Memory B cell (primary cell): ENCODE data around the gene EHBP1.
"Not testable (repeated sequence)": the region's sequence is repeated elsewhere in the genome, so short reads cannot be mapped to it uniquely, and the experiment has no call there.

Experiments
- ATAC-seq: fragments of 150-1000 bp; cut with Tn5 transposase; 2 replicates; pipeline ENCODE4 v1.10.0; 2021; ENCODE audit warnings: low read depth, mild to moderate bottlenecking, moderate library complexity
- DNase-seq, 2 donors: peaks; one replicate each; pipeline ENCODE4 v3.0.0; 2022; ENCODE audit warnings: low spot score in 2 of 2
- H3K27ac Mint-ChIP-seq: one replicate; pipeline ENCODE4 v1.8.0; 2022; ENCODE audit warnings: mild to moderate bottlenecking, moderate library complexity, mixed read lengths
- H3K27me3 Mint-ChIP-seq: one replicate; pipeline ENCODE4 v1.8.0; 2022; ENCODE audit warnings: mixed read lengths
- H3K36me3 Mint-ChIP-seq: one replicate; pipeline ENCODE4 v1.8.0; 2022; ENCODE audit warnings: mild to moderate bottlenecking, mixed read lengths
- H3K4me1 Mint-ChIP-seq: one replicate; pipeline ENCODE4 v1.8.0; 2022; ENCODE audit warnings: mixed read lengths
- H3K4me3 Mint-ChIP-seq: one replicate; pipeline ENCODE4 v1.8.0; 2022; ENCODE audit warnings: mild to moderate bottlenecking, moderate library complexity, mixed read lengths
- H3K9me3 Mint-ChIP-seq: one replicate; pipeline ENCODE4 v1.8.0; 2022; ENCODE audit warnings: mixed read lengths

EHBP1 gene

DNA sequence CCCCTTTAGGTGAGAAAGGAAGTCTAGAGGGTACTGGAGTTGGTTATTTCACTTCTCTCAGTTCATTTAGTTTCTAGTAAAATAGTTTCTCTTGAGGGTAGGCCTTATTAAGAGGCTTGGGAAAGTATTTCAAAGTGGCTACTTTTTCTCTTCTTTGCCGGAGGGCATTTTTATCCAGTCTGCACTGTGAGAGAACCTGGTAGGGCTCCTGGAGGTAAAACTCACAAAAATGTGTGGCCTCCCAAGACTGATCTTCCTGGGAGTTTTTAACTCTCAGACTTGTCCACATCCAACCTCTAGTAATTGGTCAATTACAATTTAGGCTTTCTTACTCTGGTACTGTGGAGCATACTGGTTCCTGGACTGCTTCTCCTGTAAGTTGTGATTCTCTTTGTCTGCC lies 28.0 kb downstream of the EHBP1 start:
- Mint-ChIP-seq H3K27me3 (no peaks in the 10 kb centered on the region), H3K27ac (no peak overlapping the region), H3K9me3 (peaks cover 14% of the 10 kb centered on the region), H3K36me3 (peaks cover 18% of the 10 kb centered on the region), H3K4me1 (peaks cover 19% of the 10 kb centered on the region), H3K4me3 (no peak overlapping the region)
- ATAC-seq (no peak), DNase-seq (no peak)

GRCh38 chr2:62736899-62737559 lies 31.5 kb downstream of the EHBP1 start:
- Mint-ChIP-seq H3K27me3 (no peaks in the 10 kb centered on the region), H3K4me3 (no peak overlapping the region), H3K4me1 (peaks cover 18% of the 10 kb centered on the region), H3K9me3 (peaks cover 5% of the 10 kb centered on the region), H3K36me3 (peaks cover 8% of the 10 kb centered on the region), H3K27ac (no peak overlapping the region)
- DNase-seq (no peak), ATAC-seq (no peak)

DNA sequence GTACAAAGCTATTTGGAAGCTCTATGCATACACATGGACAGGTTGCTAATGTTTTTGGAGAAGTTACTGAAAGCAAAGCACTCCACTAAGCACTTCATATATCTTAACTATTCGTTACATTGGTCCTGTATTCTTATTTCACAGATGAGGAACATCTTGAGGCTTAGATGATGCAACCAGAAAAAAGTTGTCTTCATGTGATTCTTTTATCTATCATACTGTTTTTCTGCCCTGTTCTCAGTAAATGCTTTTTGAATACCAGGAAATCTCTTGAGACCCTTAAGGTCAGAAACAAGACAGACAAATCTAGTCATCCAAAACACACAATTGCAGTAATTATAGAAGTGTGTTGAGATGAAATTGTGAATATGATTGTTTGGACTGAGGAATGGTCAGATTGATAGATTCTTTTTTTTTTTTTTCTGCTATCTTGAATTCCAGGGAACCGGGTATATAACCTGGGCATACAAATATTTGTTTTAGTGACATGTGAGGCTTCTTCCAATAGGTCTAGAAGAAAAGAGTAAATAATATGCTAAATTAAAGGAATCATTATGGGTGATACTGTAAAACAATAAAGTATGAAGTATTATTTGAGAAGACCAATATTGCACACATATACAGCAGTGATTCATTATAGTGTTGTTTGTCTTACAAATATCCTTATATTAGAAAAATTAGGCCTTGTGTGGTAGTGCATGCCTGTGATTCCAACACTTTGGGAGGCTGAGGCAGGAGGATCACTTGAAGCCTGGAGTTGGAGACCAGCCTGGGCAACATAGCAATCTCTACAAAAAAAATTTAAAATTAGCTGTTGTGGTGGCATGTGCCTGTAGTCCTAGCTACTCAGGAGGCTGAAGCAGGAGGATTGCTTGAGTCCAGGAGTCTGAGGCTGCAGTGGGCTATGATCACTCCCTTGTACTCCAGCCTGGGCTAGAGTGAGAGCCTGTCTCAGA lies 33.7 kb downstream of the EHBP1 start:
- ATAC-seq, result no peak
- Mint-ChIP-seq H3K27me3 (no peaks in the 10 kb centered on the region), H3K36me3 (no peaks in the 10 kb centered on the region), H3K4me1 (peaks cover 12% of the 10 kb centered on the region), H3K9me3 (no peaks in the 10 kb centered on the region), H3K27ac (no peak overlapping the region), H3K4me3 (no peak overlapping the region)
- no peak for DNase-seq

DNA sequence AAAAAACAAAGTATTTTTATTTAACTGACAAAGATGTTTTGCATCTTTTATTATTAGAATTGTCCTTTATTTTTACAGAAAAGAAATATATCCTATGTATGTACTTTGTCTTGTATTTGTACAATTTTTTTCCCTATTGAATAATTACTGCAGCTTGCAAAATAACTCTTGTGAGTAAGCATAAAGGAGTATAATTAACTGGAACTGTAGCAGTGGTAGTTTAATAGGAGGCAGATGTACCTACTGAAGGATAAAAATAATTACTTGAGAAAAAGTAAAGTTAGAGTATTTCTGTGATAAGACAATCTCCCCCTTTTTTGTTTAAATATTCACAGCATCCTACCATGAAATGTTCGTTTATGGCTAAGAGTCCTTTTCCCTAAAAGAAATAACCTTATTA lies 34.7 kb downstream of the EHBP1 start:
- Mint-ChIP-seq H3K4me3 (no peak overlapping the region), H3K9me3 (no peaks in the 10 kb centered on the region), H3K27ac (no peak overlapping the region), H3K27me3 (no peaks in the 10 kb centered on the region), H3K4me1 (peaks cover 10% of the 10 kb centered on the region), H3K36me3 (no peaks in the 10 kb centered on the region)
- ATAC-seq, result no peak
- no peak for DNase-seq

- Mint-ChIP-seq H3K27ac (no peak overlapping the region), H3K9me3 (no peaks in the 10 kb centered on the region), H3K4me1 (peaks cover 10% of the 10 kb centered on the region), H3K27me3 (no peaks in the 10 kb centered on the region), H3K36me3 (no peaks in the 10 kb centered on the region), H3K4me3 (no peak overlapping the region)
- DNase-seq (no peak), ATAC-seq (no peak)
These were observed 35.6 kb downstream of the EHBP1 start for GRCh38 chr2:62741127-62741526.

- Mint-ChIP-seq H3K27me3 (no peaks in the 10 kb centered on the region), H3K4me1 (peaks cover 10% of the 10 kb centered on the region), H3K9me3 (no peaks in the 10 kb centered on the region), H3K27ac (no peak overlapping the region), H3K36me3 (no peaks in the 10 kb centered on the region), H3K4me3 (no peak overlapping the region)
- DNase-seq (no peak), ATAC-seq (no peak)
These were observed 36.6 kb downstream of the EHBP1 start for GRCh38 chr2:62741954-62742722.

DNA sequence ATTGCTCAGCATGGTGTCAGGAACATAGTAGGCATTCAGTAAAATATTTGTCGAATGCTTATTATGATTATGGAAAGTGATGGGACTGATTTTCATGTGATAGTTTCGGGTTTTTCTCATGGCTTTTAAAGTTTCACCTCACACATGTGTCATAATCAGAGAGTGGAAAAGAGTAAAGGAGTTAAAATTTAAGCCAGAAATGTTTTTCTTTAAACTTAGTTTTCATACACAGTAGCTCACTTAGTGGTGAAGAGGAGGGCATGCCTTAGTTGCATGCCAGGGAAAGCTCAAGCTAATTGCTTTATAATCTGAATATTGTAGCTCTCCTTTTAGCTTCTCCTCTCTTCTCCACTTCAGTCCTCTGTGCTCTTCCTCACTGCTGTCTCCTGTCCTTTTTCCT lies 38.0 kb downstream of the EHBP1 start:
- Mint-ChIP-seq H3K9me3 (no peaks in the 10 kb centered on the region), H3K36me3 (peaks cover 2% of the 10 kb centered on the region), H3K27ac (no peak overlapping the region), H3K4me3 (no peak overlapping the region), H3K4me1 (peaks cover 8% of the 10 kb centered on the region), H3K27me3 (no peaks in the 10 kb centered on the region)
- ATAC-seq (no peak), DNase-seq (no peak)

GRCh38 chr2:62744603-62745002 lies 39.1 kb downstream of the EHBP1 start:
- Mint-ChIP-seq H3K36me3 (peaks cover 5% of the 10 kb centered on the region), H3K4me3 (no peak overlapping the region), H3K27me3 (no peaks in the 10 kb centered on the region), H3K9me3 (no peaks in the 10 kb centered on the region), H3K4me1 (peaks cover 8% of the 10 kb centered on the region), H3K27ac (no peak overlapping the region)
- DNase-seq, result no peak
- ATAC-seq, result no peak

DNA sequence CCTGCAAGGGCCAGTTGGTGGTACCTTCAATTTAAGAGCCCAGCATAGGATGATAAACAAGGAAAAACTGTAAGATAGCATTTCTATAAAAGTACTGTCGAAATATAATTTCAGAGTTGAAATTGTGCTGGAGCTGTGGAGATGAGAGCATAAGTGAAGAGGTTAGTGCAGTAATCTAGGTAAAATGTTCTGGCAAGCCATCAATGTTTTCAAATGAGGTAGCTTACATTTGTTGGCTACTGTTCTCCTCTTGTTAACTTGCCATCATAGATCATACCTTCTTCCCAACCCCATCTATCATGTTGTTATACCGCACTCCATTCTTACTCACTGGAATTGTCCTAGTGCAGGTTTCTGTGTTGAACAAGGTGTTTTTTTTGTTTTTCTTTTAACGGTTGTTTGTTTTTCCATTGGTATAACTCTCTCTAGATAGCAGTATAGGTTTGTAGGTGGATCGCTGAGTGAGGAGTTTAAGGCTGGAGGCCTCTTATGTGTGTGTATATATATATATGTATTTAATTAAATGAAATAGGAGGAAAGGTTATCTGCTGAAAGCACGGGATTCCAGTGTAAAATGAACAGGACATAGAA lies 40.5 kb downstream of the EHBP1 start:
- Mint-ChIP-seq H3K27me3 (no peaks in the 10 kb centered on the region), H3K9me3 (no peaks in the 10 kb centered on the region), H3K4me1 (peaks cover 14% of the 10 kb centered on the region), H3K36me3 (peaks cover 10% of the 10 kb centered on the region), H3K4me3 (no peak overlapping the region), H3K27ac (no peak overlapping the region)
- no peak for ATAC-seq
- no peak for DNase-seq

GRCh38 chr2:62747169-62747568 lies 41.7 kb downstream of the EHBP1 start:
- Mint-ChIP-seq H3K27me3 (no peaks in the 10 kb centered on the region), H3K9me3 (no peaks in the 10 kb centered on the region), H3K4me1 (peaks cover 15% of the 10 kb centered on the region), H3K4me3 (no peak overlapping the region), H3K27ac (no peak overlapping the region), H3K36me3 (peaks cover 18% of the 10 kb centered on the region)
- ATAC-seq, result no peak
- DNase-seq, result no peak

- no peaks in the 10 kb centered on the region for H3K27me3 Mint-ChIP-seq
- ATAC-seq, result no peak
These were observed 42.4 kb downstream of the EHBP1 start for GRCh38 chr2:62747876-62748275.

DNA sequence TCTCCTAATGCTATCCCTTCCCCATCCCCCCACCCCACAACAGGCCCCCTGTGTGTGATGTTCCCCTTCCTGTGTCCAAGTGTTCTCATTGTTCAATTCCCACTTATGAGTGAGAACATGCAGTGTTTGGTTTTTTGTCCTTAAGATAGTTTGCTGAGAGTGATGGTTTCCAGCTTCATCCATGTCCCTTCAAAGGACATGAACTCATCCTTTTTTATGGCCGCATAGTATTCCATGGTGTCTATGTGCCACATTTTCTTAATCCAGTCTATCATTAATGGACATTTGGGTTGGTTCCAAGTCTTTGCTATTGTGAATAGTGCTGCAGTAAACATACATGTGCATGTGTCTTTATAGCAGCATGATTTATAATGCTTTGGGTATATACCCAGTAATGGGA lies 43.6 kb downstream of the EHBP1 start:
- Mint-ChIP-seq H3K36me3 (peaks cover 32% of the 10 kb centered on the region), H3K4me1 (peaks cover 14% of the 10 kb centered on the region)
- not testable (repeated sequence) for ATAC-seq, DNase-seq, H3K27me3 Mint-ChIP-seq, H3K4me3 Mint-ChIP-seq, H3K27ac Mint-ChIP-seq, H3K9me3 Mint-ChIP-seq

More at GRCh38 chr2:62747876-62748275, 42.4 kb downstream of the EHBP1 start:
- Mint-ChIP-seq H3K4me3 (no peak overlapping the region), H3K4me1 (peaks cover 16% of the 10 kb centered on the region), H3K27ac (no peak overlapping the region), H3K36me3 (peaks cover 23% of the 10 kb centered on the region), H3K9me3 (no peaks in the 10 kb centered on the region)
- DNase-seq, result no peak

- ATAC-seq (no peak), DNase-seq (no peak)
- Mint-ChIP-seq H3K27ac (no peak overlapping the region), H3K27me3 (no peaks in the 10 kb centered on the region), H3K4me3 (no peak overlapping the region), H3K36me3 (peaks cover 25% of the 10 kb centered on the region), H3K4me1 (peaks cover 3% of the 10 kb centered on the region), H3K9me3 (peaks cover 2% of the 10 kb centered on the region)
These were observed 51.5 kb downstream of the EHBP1 start for GRCh38 chr2:62757029-62757428.

DNA sequence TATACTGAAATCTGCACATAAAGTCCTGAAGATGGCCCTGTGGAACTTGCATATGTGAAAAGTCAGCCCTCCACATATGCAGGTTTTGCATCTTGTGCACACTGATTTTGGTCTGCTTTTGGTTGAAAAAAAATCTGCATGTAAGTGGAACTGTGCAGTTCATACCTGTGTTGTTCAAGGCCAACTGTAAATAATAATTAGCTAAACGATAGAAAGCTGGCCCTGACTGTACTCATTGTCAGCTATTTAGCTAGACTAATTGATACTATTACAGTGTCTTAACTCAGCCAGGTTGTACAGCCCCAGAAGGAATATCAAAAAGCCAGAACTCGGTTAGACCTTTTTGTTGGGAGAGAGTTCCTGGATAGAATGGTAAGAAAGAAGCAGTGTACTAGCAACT lies 54.5 kb downstream of the EHBP1 start:
- Mint-ChIP-seq H3K4me1 (no peaks in the 10 kb centered on the region), H3K27me3 (no peaks in the 10 kb centered on the region), H3K27ac (no peak overlapping the region), H3K36me3 (peaks cover 3% of the 10 kb centered on the region), H3K9me3 (no peaks in the 10 kb centered on the region), H3K4me3 (no peak overlapping the region)
- no peak for DNase-seq
- no peak for ATAC-seq
